ENCODE data around the gene HHLA2. TPM values are rescaled to one million over a fixed set of nuclear protein-coding genes. Genes with fewer than 3 reads are reported as not detected.

Gene HHLA2
- total and polyA plus RNA-seq, 2 experiments from 2014 or later = 0.48 TPM; not detected in 1

DNA sequence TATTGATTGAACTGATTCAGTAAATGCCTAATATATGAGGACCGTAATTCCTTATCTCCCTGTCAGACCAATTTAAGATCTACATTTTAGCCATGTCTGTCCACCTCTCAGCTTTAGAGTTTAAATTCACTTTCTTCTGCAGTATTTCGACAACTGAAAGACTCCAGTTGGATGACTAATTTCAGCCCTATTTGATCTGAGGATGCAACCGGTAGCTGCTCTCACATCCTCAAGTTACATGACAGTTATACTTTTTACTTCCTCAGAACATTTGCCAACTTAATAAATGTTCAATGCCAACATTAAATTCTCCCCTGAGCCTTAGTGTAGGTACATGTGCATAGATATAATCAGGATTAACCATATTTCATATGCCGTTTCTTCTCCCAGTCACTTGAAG is 2.5 kb upstream of the HHLA2 start:
- peaks cover 10% of the 10 kb centered on the region for H3K4me1 ChIP-seq (ENCODE audit: low read depth)
- H3K4me3 ChIP-seq = no peak overlapping the region
- no peak overlapping the region for H3K27ac ChIP-seq
- TF ChIP-seq, protein P1, sequence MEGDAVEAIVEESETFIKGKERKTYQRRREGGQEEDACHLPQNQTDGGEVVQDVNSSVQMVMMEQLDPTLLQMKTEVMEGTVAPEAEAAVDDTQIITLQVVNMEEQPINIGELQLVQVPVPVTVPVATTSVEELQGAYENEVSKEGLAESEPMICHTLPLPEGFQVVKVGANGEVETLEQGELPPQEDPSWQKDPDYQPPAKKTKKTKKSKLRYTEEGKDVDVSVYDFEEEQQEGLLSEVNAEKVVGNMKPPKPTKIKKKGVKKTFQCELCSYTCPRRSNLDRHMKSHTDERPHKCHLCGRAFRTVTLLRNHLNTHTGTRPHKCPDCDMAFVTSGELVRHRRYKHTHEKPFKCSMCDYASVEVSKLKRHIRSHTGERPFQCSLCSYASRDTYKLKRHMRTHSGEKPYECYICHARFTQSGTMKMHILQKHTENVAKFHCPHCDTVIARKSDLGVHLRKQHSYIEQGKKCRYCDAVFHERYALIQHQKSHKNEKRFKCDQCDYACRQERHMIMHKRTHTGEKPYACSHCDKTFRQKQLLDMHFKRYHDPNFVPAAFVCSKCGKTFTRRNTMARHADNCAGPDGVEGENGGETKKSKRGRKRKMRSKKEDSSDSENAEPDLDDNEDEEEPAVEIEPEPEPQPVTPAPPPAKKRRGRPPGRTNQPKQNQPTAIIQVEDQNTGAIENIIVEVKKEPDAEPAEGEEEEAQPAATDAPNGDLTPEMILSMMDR (IDR thresholded peaks at IDR 0.05; ENCODE audit: low read depth, low read length) = no peak
- no peak for DNase-seq (ENCODE audit: low read depth in 1 of 2, low spot score in 1 of 2)
- H3K27me3 ChIP-seq = no peaks in the 10 kb centered on the region
- no peaks in the 10 kb centered on the region for H3K36me3 ChIP-seq
- no peaks in the 10 kb centered on the region for H3K9me3 ChIP-seq (ENCODE audit: low read depth)

DNA sequence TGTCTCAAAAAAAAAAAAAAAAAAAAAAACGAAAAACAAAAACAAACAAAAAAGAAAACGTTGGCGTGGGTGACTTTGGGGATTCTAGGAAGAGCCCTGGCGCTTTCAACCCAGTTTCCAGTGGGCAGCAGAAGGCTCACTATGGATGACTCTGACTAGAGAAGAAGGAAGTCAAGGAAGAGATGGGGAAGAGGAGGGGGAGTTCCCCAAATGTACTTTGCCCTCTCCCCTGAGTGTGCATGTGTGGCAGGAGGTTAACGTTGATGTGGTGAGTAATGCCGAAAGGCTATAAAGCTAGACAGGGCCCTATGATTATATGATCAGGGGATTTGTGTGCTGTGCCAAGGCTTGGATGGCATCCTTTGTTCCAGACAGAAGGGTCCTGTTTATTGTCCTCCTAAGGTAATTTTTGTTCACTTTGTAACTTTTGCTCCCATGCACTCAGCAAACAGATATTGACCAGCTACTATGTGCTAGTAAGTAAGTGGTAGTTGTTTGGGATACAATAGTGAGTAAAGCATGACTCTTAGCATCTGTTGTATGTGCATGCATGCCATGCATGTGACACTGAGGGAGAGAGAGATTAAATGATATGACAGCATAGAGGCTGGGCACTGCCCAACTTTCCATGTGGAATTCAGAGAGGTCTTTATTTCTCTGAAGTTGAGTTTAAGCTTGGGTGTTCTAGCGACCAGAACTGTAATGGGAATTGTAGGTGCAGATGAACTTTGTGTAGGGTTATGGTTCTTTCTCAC is 750 bp upstream of the HHLA2 start:
- peaks cover 10% of the 10 kb centered on the region for H3K4me1 ChIP-seq (ENCODE audit: low read depth)
- no peaks in the 10 kb centered on the region for H3K9me3 ChIP-seq (ENCODE audit: low read depth)
- H3K36me3 ChIP-seq = no peaks in the 10 kb centered on the region
- TF ChIP-seq, protein P1 (IDR thresholded peaks at IDR 0.05; ENCODE audit: low read depth, low read length) = no peak
- H3K4me3 ChIP-seq = no peak overlapping the region
- H3K27ac ChIP-seq = no peak overlapping the region
- no peaks in the 10 kb centered on the region for H3K27me3 ChIP-seq
- no peak for DNase-seq (ENCODE audit: low read depth in 1 of 2, low spot score in 1 of 2)

DNA sequence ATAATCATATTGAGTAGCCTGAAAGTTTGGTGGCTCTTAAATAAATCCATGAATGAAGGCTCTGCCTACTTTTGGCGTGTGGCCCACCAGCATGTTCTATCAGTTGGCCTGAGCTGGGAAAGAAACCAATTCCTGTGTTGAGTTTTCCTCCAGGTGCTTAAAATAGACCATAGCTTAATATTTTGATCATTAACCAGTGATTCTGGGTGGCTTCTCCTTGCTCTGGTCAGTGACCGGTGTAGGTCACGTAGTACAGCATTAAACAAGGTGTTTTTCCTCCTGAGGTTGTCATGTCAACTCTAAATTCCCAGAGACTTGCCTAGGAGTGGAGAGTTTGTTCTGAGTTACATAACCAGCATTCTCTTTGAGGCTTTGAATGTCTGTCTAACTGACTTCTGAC is 1.3 kb downstream of the HHLA2 start:
- Histone ChIP-seq H3K4me1 (ENCODE audit: low read depth) (peaks cover 10% of the 10 kb centered on the region), H3K27ac (peak overlapping the region; percentile 13), H3K9me3 (ENCODE audit: low read depth) (no peaks in the 10 kb centered on the region), H3K27me3 (no peaks in the 10 kb centered on the region), H3K36me3 (no peaks in the 10 kb centered on the region), H3K4me3 (no peak overlapping the region)
- DNase-seq (ENCODE audit: low read depth in 1 of 2, low spot score in 1 of 2) = peak in 1 of 2 donors; percentile 59
- TF ChIP-seq, protein P1 (IDR thresholded peaks at IDR 0.05; ENCODE audit: low read depth, low read length) = no peak

DNA sequence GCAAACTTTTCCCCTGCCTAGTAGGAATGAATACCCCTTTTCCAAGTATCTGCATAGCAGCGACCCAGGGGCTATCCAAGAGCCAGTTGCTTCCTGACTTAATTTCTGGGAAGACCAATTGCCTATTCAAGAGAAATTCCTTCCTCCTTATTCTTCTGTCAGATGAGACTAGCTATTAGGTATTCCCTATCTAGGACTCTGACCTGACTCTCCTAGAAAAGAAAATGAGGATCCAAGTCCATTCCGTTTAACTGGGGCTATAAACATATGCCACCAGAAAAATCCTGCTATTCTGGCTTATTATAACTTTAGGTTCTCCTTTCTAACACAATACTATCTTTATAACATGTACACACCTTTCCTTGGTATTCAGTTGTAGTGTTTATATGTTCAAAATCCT is 1.7 kb downstream of the HHLA2 start:
- Histone ChIP-seq H3K4me1 (ENCODE audit: low read depth) (peaks cover 10% of the 10 kb centered on the region), H3K36me3 (no peaks in the 10 kb centered on the region), H3K9me3 (ENCODE audit: low read depth) (no peaks in the 10 kb centered on the region), H3K27ac (peak overlapping the region; percentile 13), H3K27me3 (no peaks in the 10 kb centered on the region), H3K4me3 (no peak overlapping the region)
- DNase-seq (ENCODE audit: low read depth in 1 of 2, low spot score in 1 of 2) = no peak
- TF ChIP-seq, protein P1 (IDR thresholded peaks at IDR 0.05; ENCODE audit: low read depth, low read length) = no peak

DNA sequence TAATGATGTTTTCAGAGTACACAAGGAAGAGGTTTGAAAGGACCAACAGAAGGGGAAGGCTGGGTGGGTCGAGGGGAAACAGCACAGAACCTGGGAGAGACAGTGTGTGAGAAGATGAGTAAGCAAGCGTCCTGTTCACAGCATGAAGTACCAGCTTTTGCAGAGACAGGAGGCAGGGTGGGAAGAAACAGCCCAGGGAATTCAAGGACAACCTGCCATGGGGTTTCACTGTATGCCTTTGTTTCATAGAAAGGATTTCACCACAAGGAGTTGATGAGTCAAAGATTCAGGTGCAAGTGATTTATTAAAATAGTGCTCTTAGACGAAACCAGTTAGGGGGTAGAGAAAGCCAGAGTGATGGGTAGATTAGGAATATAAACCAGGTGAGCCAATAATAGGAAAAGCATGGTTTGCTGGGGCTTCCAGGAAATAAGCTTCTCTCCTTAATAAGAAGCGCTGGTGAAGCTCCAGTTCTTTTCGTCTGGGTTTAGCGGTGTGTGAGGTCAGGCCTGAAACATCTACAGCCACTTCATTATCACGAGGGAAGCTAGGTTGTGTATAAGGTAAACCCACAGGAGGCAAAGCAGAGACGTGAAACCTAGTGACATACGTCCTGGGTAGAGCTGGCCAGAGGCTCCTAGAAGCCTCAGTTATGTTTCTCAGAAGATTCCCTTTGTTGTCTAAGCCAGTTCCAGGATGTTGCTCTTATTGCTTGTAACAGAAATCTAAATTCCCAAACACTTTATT is 3.9 kb downstream of the HHLA2 start:
- no peak overlapping the region for H3K4me3 ChIP-seq
- DNase-seq (ENCODE audit: low read depth in 1 of 2, low spot score in 1 of 2) = no peak
- no peaks in the 10 kb centered on the region for H3K27me3 ChIP-seq
- no peaks in the 10 kb centered on the region for H3K9me3 ChIP-seq (ENCODE audit: low read depth)
- H3K36me3 ChIP-seq = no peaks in the 10 kb centered on the region
- H3K27ac ChIP-seq = no peak overlapping the region
- H3K4me1 ChIP-seq (ENCODE audit: low read depth) = peaks cover 10% of the 10 kb centered on the region
- TF ChIP-seq, protein P1 (IDR thresholded peaks at IDR 0.05; ENCODE audit: low read depth, low read length) = no peak
